HG03064 (cell line): ENCODE results near the gene C3orf52.
"Not testable (repeated sequence)": the region's sequence is repeated elsewhere in the genome, so short reads cannot be mapped to it uniquely, and the experiment has no call there.

ENCODE experiments used
- ATAC-seq: cut with Tn5 transposase; IDR thresholded peaks from one replicate; pipeline ENCODE4 v1.9.1; 2021; ENCODE audit warnings: low read depth; ENCODE audit not compliant: unreplicated experiment

Gene C3orf52

GRCh38 chr3:112086076-112086854 is at the start of gene C3orf52:
C3orf52 (plus strand) TSS chr3:112086389; CDS start chr3:112086408, 19 bp downstream.
- ATAC-seq = peak; percentile 82

GRCh38 chr3:112037194-112037593 is 49.0 kb upstream of the C3orf52 start:
- not testable (repeated sequence) for ATAC-seq

GRCh38 chr3:112038863-112039262 is 47.3 kb upstream of the C3orf52 start:
- no peak for ATAC-seq

GRCh38 chr3:112041321-112041720 is 44.9 kb upstream of the C3orf52 start:
- no peak for ATAC-seq

- no peak for ATAC-seq
Observed at GRCh38 chr3:112042842-112043280, 43.3 kb upstream of the C3orf52 start.

GRCh38 chr3:112043621-112044201 is 42.5 kb upstream of the C3orf52 start:
- peak; percentile 90 for ATAC-seq

- no peak for ATAC-seq
Observed at GRCh38 chr3:112046599-112046998, 39.6 kb upstream of the C3orf52 start.

- no peak for ATAC-seq
Observed at GRCh38 chr3:112047264-112047663, 38.9 kb upstream of the C3orf52 start.

GRCh38 chr3:112048911-112049310 is 37.3 kb upstream of the C3orf52 start:
- no peak for ATAC-seq

GRCh38 chr3:112053229-112053628 is 33.0 kb upstream of the C3orf52 start:
- no peak for ATAC-seq

- ATAC-seq = no peak
Observed at GRCh38 chr3:112056451-112056929, 29.7 kb upstream of the C3orf52 start.

- no peak for ATAC-seq
Observed at GRCh38 chr3:112059497-112059896, 26.7 kb upstream of the C3orf52 start.

GRCh38 chr3:112061152-112061551 is 25.0 kb upstream of the C3orf52 start:
- ATAC-seq = no peak

GRCh38 chr3:112072387-112073060 is 13.7 kb upstream of the C3orf52 start:
- not testable (repeated sequence) for ATAC-seq

GRCh38 chr3:112074006-112074405 is 12.2 kb upstream of the C3orf52 start:
- no peak for ATAC-seq

GRCh38 chr3:112074616-112075497 is 11.3 kb upstream of the C3orf52 start:
- peak; percentile 78 for ATAC-seq

- no peak for ATAC-seq
Observed at GRCh38 chr3:112078125-112079083, 7.8 kb upstream of the C3orf52 start.

GRCh38 chr3:112083239-112083638 is 3.0 kb upstream of the C3orf52 start:
- no peak for ATAC-seq

GRCh38 chr3:112084980-112085705 is 1.0 kb upstream of the C3orf52 start:
- ATAC-seq = no peak
